Inflammatory macrophage treated with lipopolysaccharide for 1 hour (primary cell): Measurements from ENCODE around the gene P2RX2.

Source experiments
- DNase-seq, 2 donors: peaks; one replicate each; pipeline ENCODE4 v3.0.0-alpha.2; 2020 to 2022

P2RX2 gene

DNA sequence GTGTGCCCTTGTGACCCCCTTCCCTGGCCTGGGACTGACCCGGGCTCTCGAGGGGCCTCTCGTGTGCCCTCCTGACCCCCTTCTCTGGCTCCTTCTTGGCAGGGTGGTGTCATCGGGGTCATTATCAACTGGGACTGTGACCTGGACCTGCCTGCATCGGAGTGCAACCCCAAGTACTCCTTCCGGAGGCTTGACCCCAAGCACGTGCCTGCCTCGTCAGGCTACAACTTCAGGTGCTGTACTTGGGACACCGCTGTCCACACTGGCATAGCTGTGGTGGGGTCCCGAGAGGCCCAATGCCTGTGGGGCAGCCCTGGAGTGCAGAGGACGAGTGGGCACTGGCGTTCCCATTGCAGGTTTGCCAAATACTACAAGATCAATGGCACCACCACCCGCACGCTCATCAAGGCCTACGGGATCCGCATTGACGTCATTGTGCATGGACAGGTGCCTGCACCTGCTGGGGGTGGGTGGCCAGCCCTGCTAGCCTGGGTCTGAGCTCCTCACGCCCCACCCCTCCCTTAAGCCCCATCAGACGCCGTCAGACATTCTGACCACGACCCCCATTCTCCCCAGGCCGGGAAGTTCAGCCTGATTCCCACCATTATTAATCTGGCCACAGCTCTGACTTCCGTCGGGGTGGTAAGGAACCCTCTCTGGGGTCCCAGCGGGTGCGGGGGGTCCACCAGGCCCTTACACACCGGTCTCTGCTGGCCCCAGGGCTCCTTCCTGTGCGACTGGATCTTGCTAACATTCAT lies 2.5 kb downstream of the P2RX2 start:
- no peak for DNase-seq

GRCh38 chr12:132621657-132622435 lies 3.3 kb downstream of the P2RX2 start:
- no peak for DNase-seq

DNA sequence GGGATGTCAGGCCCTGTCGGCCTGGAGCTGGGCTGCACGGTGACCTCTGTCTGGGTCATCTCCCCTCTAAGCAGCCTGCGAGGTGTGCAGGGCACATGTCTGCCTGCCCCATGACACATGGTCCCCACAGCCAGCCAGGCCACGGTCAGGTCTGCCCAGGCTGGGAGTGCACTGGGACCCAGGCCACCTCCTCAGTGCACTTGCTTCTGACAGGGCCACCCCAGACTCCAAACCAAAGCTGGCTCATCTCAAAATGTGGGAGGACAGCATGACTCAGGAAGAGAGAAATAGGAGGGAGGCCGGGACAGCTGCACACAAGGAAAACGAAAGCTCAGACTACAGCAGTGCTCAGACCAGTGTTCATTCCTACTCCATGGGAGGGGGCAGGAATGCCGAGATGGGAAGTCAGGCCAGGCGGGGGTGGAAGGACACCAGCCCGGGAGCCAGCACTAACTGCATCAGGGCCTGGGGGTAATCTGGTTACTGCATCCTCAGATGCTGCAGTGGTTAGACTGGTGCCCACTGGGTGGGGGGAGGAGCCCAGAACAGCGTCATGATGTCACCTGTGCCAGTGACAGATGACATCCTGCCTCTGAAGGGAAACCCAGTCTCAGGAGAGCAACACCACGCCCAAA lies 4.0 kb downstream of the P2RX2 start:
- DNase-seq: no peak

- no peak for DNase-seq
These were observed 4.7 kb downstream of the P2RX2 start for GRCh38 chr12:132623072-132623869.

DNA sequence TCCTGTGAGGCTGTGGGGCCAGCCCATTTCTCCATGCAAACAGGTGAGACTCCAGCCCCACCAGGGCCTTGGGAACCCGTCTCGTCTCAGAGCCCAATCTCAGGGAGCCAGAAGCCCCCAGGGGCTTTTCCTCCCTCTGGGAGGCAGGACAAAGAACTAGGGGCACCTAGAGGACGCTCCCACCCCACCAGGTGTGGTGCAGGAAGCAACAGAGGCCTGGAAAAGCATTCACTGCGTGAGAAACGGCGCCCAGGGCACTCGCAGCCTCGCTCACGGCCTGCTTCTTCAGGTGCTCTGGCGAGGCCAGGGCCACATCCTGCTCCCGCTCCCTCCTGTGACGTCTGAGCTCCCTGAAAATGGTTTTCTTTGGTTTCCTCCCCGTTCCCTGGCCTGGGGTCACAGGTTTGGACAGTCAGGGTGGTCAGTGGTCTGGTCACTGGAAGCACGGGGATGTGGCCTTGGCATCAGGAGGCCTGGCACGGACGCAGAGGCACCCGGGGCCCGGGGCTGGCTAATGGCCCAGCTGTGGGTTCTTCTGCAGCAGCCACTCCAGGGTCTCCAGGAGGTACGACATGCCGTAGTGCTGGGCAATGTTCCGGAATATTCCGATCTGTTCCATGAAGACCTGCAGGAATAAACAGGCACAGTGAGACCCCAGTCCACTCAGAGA lies 5.7 kb downstream of the P2RX2 start:
- no peak for DNase-seq

GRCh38 chr12:132624910-132625630 lies 6.5 kb downstream of the P2RX2 start:
- no peak for DNase-seq

GRCh38 chr12:132625731-132626430 lies 7.3 kb downstream of the P2RX2 start:
- no peak for DNase-seq

GRCh38 chr12:132629330-132629729 lies 10.8 kb downstream of the P2RX2 start:
- DNase-seq: no peak

- no peak for DNase-seq
These were observed 12.1 kb downstream of the P2RX2 start for GRCh38 chr12:132630672-132631071.

- no peak for DNase-seq
These were observed 13.1 kb downstream of the P2RX2 start for GRCh38 chr12:132631666-132632065.

GRCh38 chr12:132632521-132633228 lies 14.1 kb downstream of the P2RX2 start:
- no peak for DNase-seq

DNA sequence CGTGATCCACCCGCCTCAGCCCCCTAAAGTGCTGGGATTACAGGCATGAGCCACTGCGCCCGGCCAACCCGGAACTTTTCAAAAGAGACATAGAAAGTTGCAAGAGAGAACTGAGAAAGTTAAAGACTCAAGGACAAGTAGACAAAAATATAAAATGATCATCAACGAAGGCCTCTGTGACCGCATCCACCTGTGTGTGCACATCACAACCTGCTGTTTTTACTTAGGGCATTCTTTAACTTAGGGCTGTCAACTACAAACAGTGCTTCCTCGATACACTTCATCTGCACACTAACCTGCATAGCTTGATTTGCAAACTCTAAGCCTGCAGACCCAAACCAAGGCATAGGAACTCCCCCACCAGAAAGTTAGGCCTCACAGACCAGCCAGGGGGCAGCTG lies 14.8 kb downstream of the P2RX2 start:
- no peak for DNase-seq

- DNase-seq: no peak
These were observed 15.3 kb downstream of the P2RX2 start for GRCh38 chr12:132633901-132634300.

DNA sequence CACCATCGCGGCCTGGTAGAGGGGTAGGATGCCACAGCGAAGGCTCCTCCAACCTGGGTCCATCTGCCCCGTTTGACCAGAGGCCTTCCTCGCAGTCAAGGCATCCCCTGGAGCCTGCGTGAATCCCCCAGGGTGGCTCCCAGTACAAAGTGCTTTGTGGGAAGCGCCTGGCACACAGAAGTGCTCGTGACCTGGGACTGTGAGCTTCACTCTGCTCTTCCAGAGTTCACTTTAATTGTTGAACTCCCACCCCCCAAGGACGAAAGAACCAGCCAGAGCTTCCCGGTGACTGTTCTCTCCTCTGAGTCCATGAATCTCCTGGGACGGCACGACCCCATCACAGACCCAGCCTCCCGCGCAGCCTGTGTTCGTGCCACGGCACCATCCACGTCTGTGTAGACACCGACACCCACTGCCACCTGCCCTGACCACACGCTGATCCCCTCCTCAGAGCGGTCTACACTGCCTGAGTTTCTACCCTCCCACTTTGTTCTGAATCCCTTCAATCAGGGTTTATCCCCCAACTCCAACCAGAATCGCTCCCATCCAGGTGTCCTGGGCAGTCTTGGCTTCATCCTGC lies 15.9 kb downstream of the P2RX2 start:
- DNase-seq: no peak

GRCh38 chr12:132635076-132635955 lies 16.7 kb downstream of the P2RX2 start:
- DNase-seq: no peak

GRCh38 chr12:132637811-132638210 lies 19.2 kb downstream of the P2RX2 start:
- no peak for DNase-seq

DNA sequence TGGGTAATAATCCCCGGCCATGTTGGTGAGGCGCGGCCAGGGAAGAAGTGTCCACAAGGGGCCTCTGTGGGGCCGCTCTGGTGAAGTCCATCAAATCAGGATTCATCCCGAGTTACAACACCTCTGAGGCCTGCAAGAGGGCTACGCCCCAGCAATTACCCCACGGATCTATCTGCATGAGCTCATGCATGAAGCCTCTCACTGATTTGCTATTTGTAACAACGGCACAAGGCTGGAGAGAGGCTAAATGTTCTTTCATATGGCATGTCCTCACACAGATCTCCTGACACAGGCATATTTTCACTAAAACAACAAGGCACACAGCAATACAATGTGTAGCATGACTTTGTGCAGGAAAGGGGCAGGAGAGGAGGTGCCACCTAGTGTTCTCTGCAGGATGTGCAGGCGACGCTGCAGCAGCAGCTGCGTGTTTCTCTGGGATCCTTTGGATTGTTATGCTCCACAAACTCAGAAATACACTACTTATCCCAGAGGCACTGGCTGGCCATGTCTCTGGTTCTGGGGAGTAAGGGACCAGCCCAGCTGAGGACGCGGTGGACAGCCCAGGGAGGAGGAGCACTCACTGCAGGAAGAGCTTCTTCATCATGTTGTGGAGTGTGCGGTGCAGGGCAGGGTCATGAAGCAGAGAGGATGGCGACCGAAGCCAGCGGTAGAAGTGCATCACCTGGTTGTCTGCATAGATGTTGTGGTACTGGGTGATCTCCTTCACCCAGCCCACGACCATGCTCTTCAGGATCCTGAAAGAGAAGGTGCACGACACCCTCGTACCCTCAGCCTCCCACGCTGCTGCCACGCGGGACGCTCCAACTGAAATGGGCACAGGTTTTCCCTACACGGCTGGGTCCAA lies 20.2 kb downstream of the P2RX2 start:
- peak; percentile 19 to 39 for DNase-seq

DNA sequence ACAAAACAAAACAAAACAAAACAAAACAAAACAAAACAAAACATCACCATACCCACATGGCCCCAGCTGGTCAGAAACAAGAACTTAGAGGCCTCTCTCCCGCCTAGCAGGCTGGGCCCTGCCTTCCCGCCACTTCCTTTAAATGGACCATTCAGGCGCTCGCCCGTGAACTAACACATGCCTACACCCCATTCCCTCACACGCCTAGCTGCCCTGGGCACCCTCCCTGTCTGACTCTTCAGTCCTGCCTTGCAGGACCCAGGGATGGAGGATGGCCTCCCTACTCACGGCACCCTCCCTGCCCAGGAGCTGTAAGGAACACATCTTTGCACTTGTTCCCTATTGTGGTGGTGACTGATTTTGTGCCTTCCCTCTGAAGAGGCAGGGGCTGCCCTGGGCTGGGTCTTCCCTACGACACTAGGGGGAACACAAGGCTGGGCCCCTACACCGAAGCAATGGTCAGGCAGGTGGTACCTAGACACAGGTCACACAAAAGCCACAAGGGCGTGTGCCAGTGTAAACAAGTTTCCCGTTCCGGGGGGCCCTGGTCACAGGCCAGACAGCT lies 21.5 kb downstream of the P2RX2 start:
- DNase-seq: no peak
